NOMO-1 treated with DMSO at 0.1 percent for 48 hours (cell line): ENCODE measurements around the gene OR8K5.
"Not testable (repeated sequence)": the region's sequence is repeated elsewhere in the genome, so short reads cannot be mapped to it uniquely, and the experiment has no call there.

Experiments
- DNase-seq: peaks from one replicate; lab custom pipeline; 2025; ENCODE audit not compliant: unreplicated experiment; lab: John Stamatoyannopoulos, UW

OR8K5 gene, protein sequence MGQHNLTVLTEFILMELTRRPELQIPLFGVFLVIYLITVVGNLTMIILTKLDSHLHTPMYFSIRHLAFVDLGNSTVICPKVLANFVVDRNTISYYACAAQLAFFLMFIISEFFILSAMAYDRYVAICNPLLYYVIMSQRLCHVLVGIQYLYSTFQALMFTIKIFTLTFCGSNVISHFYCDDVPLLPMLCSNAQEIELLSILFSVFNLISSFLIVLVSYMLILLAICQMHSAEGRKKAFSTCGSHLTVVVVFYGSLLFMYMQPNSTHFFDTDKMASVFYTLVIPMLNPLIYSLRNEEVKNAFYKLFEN

DNA sequence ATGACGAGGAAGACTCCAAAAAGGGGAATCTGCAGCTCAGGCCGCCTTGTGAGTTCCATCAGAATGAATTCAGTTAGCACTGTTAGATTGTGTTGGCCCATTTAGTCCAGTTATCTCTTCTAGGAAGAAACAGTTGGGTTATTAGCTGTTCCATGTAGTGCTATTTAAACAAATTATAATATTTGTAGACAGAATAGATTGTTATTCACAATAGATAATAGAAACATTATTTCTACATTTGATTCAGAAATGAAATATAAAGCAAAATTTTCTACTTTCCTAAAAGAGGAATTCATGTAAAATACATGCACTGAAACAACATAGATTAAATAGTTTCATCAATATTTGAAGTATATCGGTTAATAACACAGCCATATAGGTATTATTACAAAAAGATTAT lies at the start of gene OR8K5:
TSS of gene OR8K5 (minus strand) at position 101 of the 400 bp plus-strand sequence. CDS start at position 101, 0 bp downstream.
- no peak for DNase-seq

DNA sequence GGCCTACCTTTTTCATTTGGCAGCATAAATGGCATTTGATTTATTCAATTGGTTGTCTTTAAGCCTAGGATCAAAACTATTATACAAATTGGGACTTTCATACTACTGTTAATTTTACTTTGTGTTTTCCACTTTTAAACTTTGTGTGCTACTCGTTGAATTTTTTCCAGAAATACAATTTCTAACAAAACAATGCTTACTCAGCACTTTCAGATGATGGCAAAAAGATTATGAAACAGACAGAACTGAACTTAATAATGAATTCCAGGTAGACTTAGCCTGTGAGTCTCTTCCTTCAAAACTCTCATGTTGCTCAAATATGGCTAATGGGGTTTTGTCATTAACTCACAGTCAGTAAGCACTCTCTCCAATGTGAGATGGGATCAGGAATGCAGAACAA lies 47.7 kb upstream of the OR8K5 start:
- no peak for DNase-seq

DNA sequence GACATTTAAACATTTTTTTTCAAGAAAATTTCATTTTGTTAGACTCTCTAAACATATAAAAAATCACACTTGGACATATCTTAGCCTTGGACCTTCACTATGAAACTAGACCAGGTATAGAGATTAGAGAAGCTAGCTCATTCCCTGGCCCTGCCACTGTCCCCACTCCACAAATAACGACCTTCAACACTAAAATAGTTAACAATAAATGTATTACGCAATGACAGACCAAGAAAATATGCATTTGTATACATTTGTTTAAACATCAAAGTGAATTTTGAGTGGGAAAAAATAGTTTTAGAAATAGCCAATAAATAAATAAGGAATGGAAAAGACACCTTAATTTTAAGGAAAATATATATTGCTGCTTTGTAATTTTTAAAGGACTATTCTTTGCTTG lies 37.2 kb upstream of the OR8K5 start:
- DNase-seq: no peak

DNA sequence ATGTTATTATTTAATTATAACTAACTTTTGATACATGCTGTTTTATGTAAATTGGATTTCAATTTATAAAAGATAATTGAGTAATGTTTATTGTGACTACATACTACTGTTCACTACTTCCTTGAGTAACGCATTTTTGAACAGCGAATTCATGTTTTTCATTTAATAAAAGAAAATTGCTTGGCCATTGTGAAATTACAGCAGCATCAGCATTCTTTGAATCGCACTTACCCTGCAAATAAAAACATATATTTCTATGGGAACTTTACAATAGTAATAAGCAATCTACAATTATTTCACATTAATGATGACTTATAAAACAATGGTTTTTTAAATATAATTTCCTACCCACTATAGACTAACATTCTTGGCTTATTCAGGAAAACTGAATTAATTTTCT lies 36.6 kb upstream of the OR8K5 start:
- DNase-seq: no peak

DNA sequence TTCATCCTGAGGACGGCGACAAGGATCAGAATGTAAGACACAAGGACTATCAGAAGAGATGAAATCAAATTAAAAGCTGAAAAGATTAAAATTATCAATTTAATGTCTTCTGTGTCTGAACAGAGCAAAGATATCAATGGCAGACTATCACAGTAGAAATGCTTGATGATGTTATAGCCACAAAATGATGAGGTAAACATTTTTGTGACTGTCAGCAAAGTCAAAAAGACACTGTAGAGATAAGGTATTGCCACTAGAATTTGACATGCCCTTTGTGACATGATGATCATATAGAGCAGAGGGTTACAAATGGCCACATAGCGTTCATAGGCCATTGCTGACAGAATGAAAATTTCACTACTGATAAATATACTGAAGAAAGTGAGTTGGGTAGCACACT lies 28.5 kb upstream of the OR8K5 start:
- no peak for DNase-seq

DNA sequence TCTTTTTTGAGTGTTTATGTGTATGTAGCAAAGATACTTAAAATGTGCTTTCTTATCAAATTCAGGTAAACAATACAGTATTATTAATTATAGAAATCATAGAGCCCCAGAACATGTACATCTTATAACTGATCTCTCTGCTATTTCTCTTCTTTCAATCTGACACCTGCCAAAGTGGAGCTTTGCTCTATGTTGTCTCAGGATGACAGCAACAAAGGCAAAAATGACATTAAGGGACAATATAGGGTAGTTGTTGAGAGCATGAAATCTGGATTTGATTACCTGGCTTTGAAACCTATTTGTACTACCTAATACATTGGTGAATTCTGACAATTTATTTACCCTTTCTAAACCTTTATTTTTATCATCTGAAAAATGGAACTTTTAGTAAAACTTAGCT lies 23.3 kb upstream of the OR8K5 start:
- DNase-seq: no peak

DNA sequence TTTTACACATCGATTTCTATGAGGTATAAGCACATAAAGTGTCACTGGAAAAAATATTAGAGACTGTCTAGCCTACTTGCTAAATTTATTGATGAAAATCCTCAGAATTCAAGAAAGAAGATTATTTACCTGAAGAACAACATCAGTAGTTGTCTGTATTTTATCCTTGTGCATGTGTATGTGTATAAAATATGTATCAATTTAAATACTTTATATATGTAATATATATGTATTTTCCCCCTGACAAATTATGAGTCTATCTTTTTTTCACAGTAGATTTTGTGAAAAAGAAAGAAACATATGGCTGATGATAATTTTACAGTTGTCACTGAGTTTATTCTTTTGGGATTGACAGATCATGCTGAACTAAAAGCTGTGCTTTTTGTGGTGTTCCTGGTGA lies 16.2 kb upstream of the OR8K5 start, which contains the start of gene OR5J2:
TSS of gene OR5J2 (plus strand) at position 301 of the 400 bp plus-strand sequence. CDS start at position 301, 0 bp downstream.
- DNase-seq: no peak

DNA sequence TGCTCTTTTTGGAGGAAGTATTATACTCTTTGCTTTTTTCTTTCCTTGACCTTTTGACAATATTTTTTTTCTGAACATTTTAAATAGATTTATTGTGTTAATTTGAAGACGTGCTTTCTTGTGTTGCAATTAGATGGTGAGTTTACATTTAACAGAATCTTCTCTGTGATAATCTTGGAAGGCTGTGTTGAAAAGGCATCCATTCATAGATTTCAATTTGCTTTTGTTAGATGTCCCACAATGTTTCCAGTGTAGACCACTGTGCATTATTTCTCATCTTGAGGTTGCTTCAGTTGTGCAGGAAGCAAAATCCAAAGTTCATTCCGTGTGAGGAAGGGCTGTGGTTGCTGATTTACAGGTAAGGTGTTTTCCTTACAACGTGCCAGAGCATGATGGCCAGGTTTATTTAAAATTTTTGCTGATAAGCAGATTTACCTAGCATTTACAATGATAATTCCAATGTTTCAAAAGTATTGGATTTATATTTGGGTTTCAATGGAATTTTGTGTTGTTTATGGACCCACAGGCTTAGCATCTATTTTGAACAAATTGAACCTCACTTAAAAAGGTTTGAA lies 12.2 kb upstream of the OR8K5 start:
- no peak for DNase-seq

DNA sequence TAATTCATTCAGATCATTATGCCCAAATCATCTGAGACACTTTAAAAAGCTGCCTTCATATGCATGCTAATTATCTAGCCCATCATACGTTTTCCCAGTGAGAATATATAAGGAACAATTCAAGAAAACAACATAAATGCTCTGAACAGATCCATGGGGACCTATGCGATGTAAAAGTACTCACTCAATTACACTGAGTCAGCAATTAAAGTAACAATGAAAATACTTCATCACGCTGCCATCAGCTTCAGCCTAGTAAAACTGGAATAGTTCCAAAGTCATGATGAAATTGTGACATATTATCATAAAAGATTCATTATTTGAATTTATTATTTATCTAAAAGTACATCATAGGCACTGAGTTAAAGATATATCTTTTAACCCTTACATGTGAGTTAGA lies 3.7 kb upstream of the OR8K5 start:
- no peak for DNase-seq

DNA sequence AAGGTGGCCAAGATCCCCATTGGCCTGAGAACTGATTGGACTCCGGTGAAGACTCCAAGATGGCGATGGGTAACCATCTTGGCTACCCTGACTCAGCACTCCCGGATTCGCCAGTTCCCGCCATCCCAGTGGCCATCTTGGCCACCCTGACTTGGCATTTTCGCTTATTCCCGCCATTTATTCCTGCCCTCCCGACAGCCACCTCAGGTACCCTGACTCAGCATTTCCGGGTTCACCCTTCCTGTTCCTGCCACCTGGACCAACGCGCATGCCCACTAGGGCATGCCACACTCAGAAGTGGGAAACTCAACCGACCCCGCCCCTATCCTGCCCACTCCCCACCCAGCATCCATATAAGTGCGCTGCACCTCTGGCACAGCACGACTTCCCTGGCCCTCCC lies 7.8 kb downstream of the OR8K5 start:
- DNase-seq: no peak

DNA sequence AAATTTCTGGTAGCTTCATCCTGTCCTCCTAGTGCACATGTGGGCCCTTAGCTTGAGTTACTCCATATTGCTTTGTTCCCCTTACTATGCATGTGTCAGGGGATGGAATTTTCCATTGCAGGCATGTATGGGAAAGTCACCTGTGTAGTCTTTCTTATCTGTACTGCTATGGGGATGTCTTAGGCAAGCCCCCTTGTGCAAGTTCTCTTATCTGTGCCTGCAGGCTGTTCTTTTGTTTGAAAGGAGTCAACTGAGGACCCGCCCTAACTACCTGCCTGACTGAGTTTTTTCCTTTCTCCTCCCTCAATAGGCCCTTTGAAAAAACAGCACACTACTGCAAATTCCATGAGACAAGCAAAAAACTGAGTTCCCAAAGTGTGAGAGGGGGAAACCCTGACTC lies 8.7 kb downstream of the OR8K5 start:
- no peak for DNase-seq

DNA sequence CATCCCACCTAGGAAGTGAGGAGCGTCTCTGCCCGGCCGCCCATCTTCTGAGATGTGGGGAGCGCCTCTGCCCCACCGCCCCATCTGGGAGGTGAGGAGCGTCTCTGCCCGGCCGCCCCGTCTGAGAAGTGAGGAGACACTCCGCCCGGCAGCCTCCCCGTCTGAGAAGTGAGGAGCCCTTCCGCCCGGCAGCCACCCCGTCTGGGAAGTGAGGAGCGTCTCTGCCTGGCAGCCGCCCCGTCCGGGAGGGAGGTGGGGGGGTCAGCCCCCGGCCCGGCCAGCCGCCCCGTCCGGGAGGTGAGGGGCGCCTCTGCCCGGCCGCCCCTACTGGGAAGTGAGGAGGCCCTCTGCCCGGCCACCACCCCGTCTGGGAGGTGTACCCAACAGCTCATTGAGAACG lies 16.4 kb downstream of the OR8K5 start:
- DNase-seq: not testable (repeated sequence)

DNA sequence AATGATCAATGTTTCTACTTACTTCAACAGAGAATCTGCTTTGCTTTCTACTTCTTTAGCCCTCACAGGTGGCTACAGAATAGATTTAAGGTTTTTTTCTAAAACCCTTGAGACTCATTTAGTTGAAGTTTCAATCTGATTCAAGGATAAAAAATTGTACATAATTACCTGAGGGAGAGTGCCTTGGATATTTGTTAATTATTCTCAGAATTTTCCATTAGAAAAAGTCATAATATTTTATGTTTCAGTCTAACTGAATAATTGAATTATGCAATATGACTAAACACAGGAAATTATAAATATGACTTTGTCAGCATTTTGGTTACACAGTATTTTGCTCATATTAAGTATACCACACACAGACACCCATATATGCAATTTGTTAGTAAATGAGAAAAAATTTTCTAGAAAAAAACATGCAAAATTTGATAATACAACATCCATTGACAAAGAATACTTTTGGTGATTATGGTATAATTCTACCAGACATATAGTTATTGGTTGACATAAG lies 19.9 kb downstream of the OR8K5 start, which contains the start of gene OR8J3:
TSS of gene OR8J3 (minus strand) at position 51 of the 511 bp plus-strand sequence. CDS start 2,483 bp downstream, outside the sequence.
- DNase-seq: no peak

DNA sequence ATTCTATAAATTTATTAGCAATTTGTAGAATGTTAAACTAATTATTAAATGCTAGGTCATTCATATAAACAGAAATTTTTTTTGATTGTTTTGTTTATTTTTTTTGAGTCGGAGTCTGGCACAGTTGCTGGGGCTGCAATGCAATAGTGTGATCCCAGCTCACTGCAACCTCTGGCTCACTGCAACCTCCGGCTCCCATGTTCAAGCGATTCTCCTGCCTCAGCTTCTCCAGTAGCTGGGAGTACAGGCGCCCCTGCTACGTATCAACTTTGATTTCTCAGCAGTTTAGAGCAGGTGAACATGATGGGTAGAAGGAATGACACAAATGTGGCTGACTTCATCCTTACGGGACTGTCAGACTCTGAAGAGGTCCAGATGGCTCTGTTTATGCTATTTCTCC lies 38.0 kb downstream of the OR8K5 start, which contains the start of gene OR8H3:
TSS of gene OR8H3 (plus strand) at position 301 of the 400 bp plus-strand sequence. CDS start at position 301, 0 bp downstream.
- no peak for DNase-seq
